ENCODE data around the gene PELI2. TPM values are rescaled to one million over a fixed set of nuclear protein-coding genes. Genes with fewer than 3 reads are reported as not detected.

The PELI2 gene
- total and polyA plus RNA-seq, 2 experiments from 2014 or later: 8.0 to 24.5 TPM

- H3F3A ChIP-seq (replicated peaks; ENCODE audit: low read depth): no peaks in the 10 kb centered on the region; the same call in 1 of the 2 replicates
- no peak overlapping the region for H2AFZ ChIP-seq
- DNase-seq (ENCODE audit: low spot score): no peak
- H3K4me2 ChIP-seq: no peak overlapping the region
- no peaks in the 10 kb centered on the region for H3K27me3 Mint-ChIP-seq (ENCODE audit: insufficient read depth, low read depth, poor library complexity)
- no peak overlapping the region for H3K4me3 Mint-ChIP-seq
- peaks cover 23% of the 10 kb centered on the region for H3K79me2 ChIP-seq (replicated peaks; ENCODE audit: insufficient read depth)
- H3K27ac Mint-ChIP-seq: no peak overlapping the region
- 0 out of 2 replicates have a peak, but pooled peaks cover 4% of the 10 kb centered on the region for H3K9me2 ChIP-seq (ENCODE audit: insufficient read depth)
- no peaks in the 10 kb centered on the region for H3K36me3 ChIP-seq (ENCODE audit: insufficient read depth)
- H3K4me3 ChIP-seq: no peak overlapping the region
- TF ChIP-seq CREB1 (CRISPR knock-in tag; IDR thresholded peaks at IDR 0.05; ENCODE audit: low read depth) (no peak), ZNF462 (CRISPR knock-in tag; IDR thresholded peaks at IDR 0.05) (no peak), JUNB (IDR thresholded peaks at IDR 0.05; ENCODE audit: unreplicated experiment) (no peak), POLR2AphosphoS5 (IDR thresholded peaks at IDR 0.05; ENCODE audit: low read depth) (no peak), REST (IDR thresholded peaks at IDR 0.05; ENCODE audit: unreplicated experiment) (no peak), STAT1 (IDR thresholded peaks at IDR 0.05; ENCODE audit: unreplicated experiment) (no peak), ZNF114 (CRISPR knock-in tag; IDR thresholded peaks at IDR 0.05) (no peak), EZH2 (IDR thresholded peaks at IDR 0.05; ENCODE audit: low read depth, unreplicated experiment) (no peak), NANOG (IDR thresholded peaks at IDR 0.05; ENCODE audit: borderline replicate concordance) (no peak), EZH2phosphoT487 (IDR thresholded peaks at IDR 0.05; ENCODE audit: unreplicated experiment) (no peak), CTCF (conservative IDR thresholded peaks at IDR 0.05; ENCODE audit: low read depth in 2 of 2) (no peak)
- peaks cover 19% of the 10 kb centered on the region for H3K4me1 Mint-ChIP-seq
- H3K9me3 Mint-ChIP-seq: no peaks in the 10 kb centered on the region
- H3K36me3 Mint-ChIP-seq (ENCODE audit: low read depth): no peaks in the 10 kb centered on the region
- no peaks in the 10 kb centered on the region for H3K27me3 ChIP-seq (ENCODE audit: insufficient read depth)
- H3K4me1 ChIP-seq (ENCODE audit: insufficient read depth): peaks cover 14% of the 10 kb centered on the region
- no peaks in the 10 kb centered on the region for H4K20me1 ChIP-seq (replicated peaks; ENCODE audit: insufficient read depth)
- no peak overlapping the region for H3K27ac ChIP-seq (ENCODE audit: low read depth)
- no peak for ATAC-seq
Observed at GRCh38 chr14:56196274-56196673, 78.1 kb downstream of the PELI2 start.

All from GM23338 (cell line).